Esophagus muscularis mucosa (tissue), 4 donors: Measurements from ENCODE around the gene MYO1D. TPM values are rescaled to one million over a fixed set of nuclear protein-coding genes. Genes with fewer than 3 reads are reported as not detected.
A peak's percentile ranks its signal among the peaks of the same experiment; 100 is the strongest.

Source experiments
- DNase-seq: peaks from one replicate; pipeline ENCODE4 v3.0.0-alpha.2; 2017; ENCODE audit errors: extremely low spot score
- H3K27ac ChIP-seq, 4 donors: fragments of 200-600 bp; sonication (generic); replicated peaks in 1 of 4; 1 replicate in 3 of 4; 2 replicates in 1 of 4; pipeline ENCODE4 v1.5.1; 2016 to 2019; ENCODE audit warnings: mild to moderate bottlenecking in 1 of 4
- H3K27me3 ChIP-seq, 4 donors: fragments of 200-600 bp; sonication (generic); one replicate each; pipeline versions ENCODE4 v1.5.1 to v1.6.0; 2016 to 2019
- H3K36me3 ChIP-seq, 4 donors: fragments of 200-600 bp; sonication (generic); one replicate each; pipeline ENCODE4 v1.5.1; 2016 to 2019
- H3K4me1 ChIP-seq, 4 donors: fragments of 200-600 bp; sonication (generic); one replicate each; pipeline ENCODE4 v1.5.1; 2016 to 2019
- H3K4me3 ChIP-seq, 4 donors: fragments of 200-600 bp; sonication (generic); 1 replicate in 2 of 4; 2 replicates in 2 of 4; pipeline ENCODE4 v1.5.1; 2016 to 2019; ENCODE audit warnings: mild to moderate bottlenecking in 4 of 4, moderate library complexity in 1 of 4
- H3K9me3 ChIP-seq, 4 donors: fragments of 200-600 bp; sonication (generic); 1 replicate in 3 of 4; 2 replicates in 1 of 4; pipeline ENCODE4 v1.5.1; 2016 to 2019
- EP300 ChIP-seq: sonication (generic); formaldehyde crosslinking; IDR thresholded peaks from one replicate; pipeline ENCODE4 v1.6.1; 2017; ENCODE audit warnings: antibody characterized with exemption
- POLR2A ChIP-seq: fragments of 450-650 bp; IDR thresholded peaks from one replicate; pipeline ENCODE4 v1.6.1; 2017; ENCODE audit warnings: antibody characterized with exemption, moderate library complexity, mild to moderate bottlenecking, low read depth
- POLR2AphosphoS5 ChIP-seq, 2 donors: sonication (generic); formaldehyde crosslinking; IDR thresholded peaks; one replicate each; pipeline ENCODE4 v1.6.1; 2017; ENCODE audit warnings: antibody characterized with exemption in 2 of 2
- WGBS: methylation state at CpG from one replicate; pipeline ENCODE4 v1.1.5; 2018; 5-methylcytosine and 5-hydroxymethylcytosine counted together
- intact Hi-C: fragments of 100-400 bp; cut with DNase I; formaldehyde crosslinking; loops from one replicate; pipeline ENCODE4 v1.15.1; 2023
- total RNA-seq, 4 donors: library from RNA; depleted of rRNA; stranded (reverse); fragments of >200 nt; gene quantifications; one replicate each; pipeline versions ENCODE4 v1.1.0 to v1.2.1, GENCODE V29; 2016
- TF ChIP-seq, protein P1 (sequence below), 3 experiments: fragments of 200-600 bp in 2 of 3; fragments of 450-650 bp in 1 of 3; sonication (generic) in 2 of 3; IDR thresholded peaks; one replicate each; pipeline ENCODE4 v1.5.1; 2017 to 2019; ENCODE audit warnings: antibody characterized with exemption in 3 of 3, mild to moderate bottlenecking in 2 of 3, moderate library complexity in 1 of 3

Gene MYO1D
- total RNA-seq, 4 donors from 2014 or later: 27.3 to 30.3 (median 29.0) TPM

DNA sequence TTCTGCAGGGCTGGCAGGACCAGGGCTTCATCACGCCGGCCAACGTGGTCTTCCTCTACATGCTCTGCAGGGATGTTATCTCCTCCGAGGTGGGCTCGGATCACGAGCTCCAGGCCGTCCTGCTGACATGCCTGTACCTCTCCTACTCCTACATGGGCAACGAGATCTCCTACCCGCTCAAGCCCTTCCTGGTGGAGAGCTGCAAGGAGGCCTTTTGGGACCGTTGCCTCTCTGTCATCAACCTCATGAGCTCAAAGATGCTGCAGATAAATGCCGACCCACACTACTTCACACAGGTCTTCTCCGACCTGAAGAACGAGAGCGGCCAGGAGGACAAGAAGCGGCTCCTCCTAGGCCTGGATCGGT lies 388.8 kb downstream of the MYO1D start:
- Histone ChIP-seq H3K4me3 (peak overlapping the region in 1 of 4 donors; percentile 82), H3K9me3 (no peaks in the 10 kb centered on the region), H3K4me1 (peaks cover 28 to 42% (median 33%) of the 10 kb centered on the region in 4 donors), H3K36me3 (peaks cover 0 to 3% (median 0%) of the 10 kb centered on the region in 4 donors), H3K27ac (no peak overlapping the region), H3K27me3 (no peaks in the 10 kb centered on the region)
- WGBS: 96% methylated on average over 16 of the region's 16 CpGs
- TF ChIP-seq, protein P1, sequence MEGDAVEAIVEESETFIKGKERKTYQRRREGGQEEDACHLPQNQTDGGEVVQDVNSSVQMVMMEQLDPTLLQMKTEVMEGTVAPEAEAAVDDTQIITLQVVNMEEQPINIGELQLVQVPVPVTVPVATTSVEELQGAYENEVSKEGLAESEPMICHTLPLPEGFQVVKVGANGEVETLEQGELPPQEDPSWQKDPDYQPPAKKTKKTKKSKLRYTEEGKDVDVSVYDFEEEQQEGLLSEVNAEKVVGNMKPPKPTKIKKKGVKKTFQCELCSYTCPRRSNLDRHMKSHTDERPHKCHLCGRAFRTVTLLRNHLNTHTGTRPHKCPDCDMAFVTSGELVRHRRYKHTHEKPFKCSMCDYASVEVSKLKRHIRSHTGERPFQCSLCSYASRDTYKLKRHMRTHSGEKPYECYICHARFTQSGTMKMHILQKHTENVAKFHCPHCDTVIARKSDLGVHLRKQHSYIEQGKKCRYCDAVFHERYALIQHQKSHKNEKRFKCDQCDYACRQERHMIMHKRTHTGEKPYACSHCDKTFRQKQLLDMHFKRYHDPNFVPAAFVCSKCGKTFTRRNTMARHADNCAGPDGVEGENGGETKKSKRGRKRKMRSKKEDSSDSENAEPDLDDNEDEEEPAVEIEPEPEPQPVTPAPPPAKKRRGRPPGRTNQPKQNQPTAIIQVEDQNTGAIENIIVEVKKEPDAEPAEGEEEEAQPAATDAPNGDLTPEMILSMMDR (IDR thresholded peaks at IDR 0.05): no peak
- TF ChIP-seq POLR2A (no peak), EP300 (no peak), POLR2AphosphoS5 (IDR thresholded peaks at IDR 0.05) (no peak)
- intact Hi-C loops: no loop called here
- no peak for DNase-seq

DNA sequence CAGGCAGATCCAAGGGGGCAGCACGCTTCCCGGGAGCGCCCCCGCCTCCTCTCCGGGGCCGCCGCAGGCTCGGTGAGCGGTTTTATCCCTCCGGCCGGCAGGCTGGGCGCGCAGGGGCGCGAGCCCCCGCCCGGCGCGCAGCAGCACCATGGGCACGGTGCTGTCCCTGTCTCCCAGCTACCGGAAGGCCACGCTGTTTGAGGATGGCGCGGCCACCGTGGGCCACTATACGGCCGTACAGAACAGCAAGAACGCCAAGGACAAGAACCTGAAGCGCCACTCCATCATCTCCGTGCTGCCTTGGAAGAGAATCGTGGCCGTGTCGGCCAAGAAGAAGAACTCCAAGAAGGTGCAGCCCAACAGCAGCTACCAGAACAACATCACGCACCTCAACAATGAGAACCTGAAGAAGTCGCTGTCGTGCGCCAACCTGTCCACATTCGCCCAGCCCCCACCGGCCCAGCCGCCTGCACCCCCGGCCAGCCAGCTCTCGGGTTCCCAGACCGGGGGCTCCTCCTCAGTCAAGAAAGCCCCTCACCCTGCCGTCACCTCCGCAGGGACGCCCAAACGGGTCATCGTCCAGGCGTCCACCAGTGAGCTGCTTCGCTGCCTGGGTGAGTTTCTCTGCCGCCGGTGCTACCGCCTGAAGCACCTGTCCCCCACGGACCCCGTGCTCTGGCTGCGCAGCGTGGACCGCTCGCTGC lies 389.3 kb downstream of the MYO1D start:
- intact Hi-C loops: no loop called here

DNA sequence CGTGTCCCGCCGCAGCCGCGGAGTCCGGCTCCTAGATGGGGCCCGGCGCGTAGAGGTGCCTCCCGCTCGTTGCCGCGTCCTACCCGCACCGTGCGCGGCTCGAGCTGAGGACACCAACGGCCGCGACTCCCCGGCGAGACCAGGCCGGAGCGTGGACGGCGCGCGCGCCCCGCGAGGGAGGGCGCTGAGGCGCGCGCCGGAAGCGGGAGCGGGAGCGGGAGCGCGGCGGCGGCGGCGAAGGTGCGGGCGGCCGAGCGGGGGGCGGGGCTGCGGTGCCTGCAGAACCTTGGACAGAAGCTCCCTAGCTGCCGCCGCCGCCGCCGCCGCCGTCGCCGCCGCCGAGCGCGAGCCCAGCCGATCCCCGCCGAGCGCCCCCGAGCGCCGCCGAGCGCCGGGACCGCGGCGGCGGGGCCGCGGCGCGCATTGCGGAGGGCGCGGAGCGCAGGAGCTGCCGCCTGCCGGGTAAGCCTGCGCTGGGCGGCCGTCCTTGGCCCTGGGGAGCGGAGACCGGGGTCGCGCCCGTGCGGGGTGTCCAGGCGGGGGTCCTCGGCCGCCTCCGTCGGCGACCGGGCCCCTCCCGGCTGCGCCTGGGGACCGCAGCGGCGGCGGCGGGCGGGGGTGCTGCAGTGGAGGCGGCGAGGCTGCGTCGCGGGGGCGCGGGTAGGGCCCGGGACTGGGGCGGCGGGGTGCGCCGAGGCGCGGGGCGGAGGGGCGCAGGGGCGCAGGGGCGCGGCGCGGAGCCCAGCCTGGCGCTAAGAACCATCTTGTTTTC lies 390.0 kb downstream of the MYO1D start, which contains the start of gene CDK5R1:
Gene CDK5R1 (plus strand): TSS at position 293 of the 772 bp plus-strand sequence. CDS start 628 bp downstream, outside the sequence.
- TF ChIP-seq, protein P1 (IDR thresholded peaks at IDR 0.05): no peak
- TF ChIP-seq POLR2AphosphoS5 (IDR thresholded peaks at IDR 0.05): no peak
- TF ChIP-seq EP300: no peak
- no peak for TF ChIP-seq POLR2A
- intact Hi-C loops: no loop called here
- peak within 1 kb of the TSS; percentile 55 to 82 (median 62) for H3K4me3 ChIP-seq
- H3K27ac ChIP-seq: peak within 1 kb of the TSS; percentile 73 to 84 (median 78)
- peaks cover 9 to 12% (median 10%) of the 10 kb centered on the region in 4 donors for H3K36me3 ChIP-seq
- peaks cover 32 to 48% (median 40%) of the 10 kb centered on the region in 4 donors for H3K4me1 ChIP-seq
- DNase-seq: no peak
- H3K27me3 ChIP-seq: no peaks in the 10 kb centered on the region
- H3K9me3 ChIP-seq: no peaks in the 10 kb centered on the region
- under 1% methylated on average over 49 of the region's 135 CpGs for WGBS

More for the DNA sequence above, 389.3 kb downstream of the MYO1D start:
- DNase-seq: no peak
- no peak overlapping the region for H3K27ac ChIP-seq
- peak overlapping the region; percentile 55 to 82 (median 62) for H3K4me3 ChIP-seq
- WGBS: 39% methylated on average over 28 of the region's 59 CpGs
- TF ChIP-seq EP300: no peak
- TF ChIP-seq POLR2AphosphoS5 (IDR thresholded peaks at IDR 0.05): no peak
- TF ChIP-seq POLR2A: no peak
- TF ChIP-seq, protein P1 (IDR thresholded peaks at IDR 0.05): no peak
- peaks cover 32 to 47% (median 38%) of the 10 kb centered on the region in 4 donors for H3K4me1 ChIP-seq
- peaks cover 2 to 5% (median 3%) of the 10 kb centered on the region in 4 donors for H3K36me3 ChIP-seq
- H3K9me3 ChIP-seq: no peaks in the 10 kb centered on the region
- H3K27me3 ChIP-seq: no peaks in the 10 kb centered on the region

DNA sequence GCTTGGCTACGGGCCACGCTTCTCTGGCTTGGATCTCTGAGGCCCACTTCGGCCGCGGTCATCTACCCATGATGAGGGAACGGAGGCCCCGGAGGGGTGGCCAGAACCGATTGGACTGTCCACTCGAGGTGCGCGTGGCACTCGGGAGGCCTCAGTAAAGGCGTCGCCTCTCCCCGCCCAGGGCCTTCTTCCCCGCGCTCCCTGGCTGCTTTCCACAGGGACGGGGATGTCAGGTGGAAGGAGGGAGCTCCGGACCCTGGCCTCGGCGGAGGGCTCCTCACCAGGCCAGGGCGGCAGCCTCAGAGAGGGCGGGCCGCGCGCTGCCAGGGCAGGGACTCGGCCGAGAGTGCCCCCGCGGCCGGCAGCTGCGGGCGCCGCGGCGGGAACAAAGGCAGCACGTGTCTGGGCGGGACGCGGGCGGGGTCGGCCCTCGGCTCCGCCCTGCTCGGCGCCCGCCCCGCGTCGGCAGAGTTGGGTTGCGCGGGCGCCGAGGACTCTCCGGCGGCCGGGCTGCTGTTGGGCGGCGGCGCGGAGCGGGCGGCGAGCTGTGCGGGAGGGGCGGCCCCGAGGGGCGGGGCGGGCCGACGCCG lies 390.7 kb downstream of the MYO1D start:
- 22% methylated on average over 13 of the region's 72 CpGs for WGBS

More for the DNA sequence above, 390.7 kb downstream of the MYO1D start:
- Histone ChIP-seq H3K4me3 (peak overlapping the region; percentile 55 to 82 (median 62)), H3K27me3 (no peaks in the 10 kb centered on the region), H3K27ac (peak overlapping the region; percentile 73 to 84 (median 78)), H3K36me3 (peaks cover 15 to 19% (median 17%) of the 10 kb centered on the region in 4 donors), H3K4me1 (peaks cover 32 to 48% (median 40%) of the 10 kb centered on the region in 4 donors), H3K9me3 (no peaks in the 10 kb centered on the region)
- TF ChIP-seq POLR2A (no peak), POLR2AphosphoS5 (IDR thresholded peaks at IDR 0.05) (no peak), EP300 (no peak)
- TF ChIP-seq, protein P1 (IDR thresholded peaks at IDR 0.05): no peak
- intact Hi-C loops: no loop called here
- DNase-seq: no peak
